ENCODE results near the gene PLEKHM3.

The PLEKHM3 gene

DNA sequence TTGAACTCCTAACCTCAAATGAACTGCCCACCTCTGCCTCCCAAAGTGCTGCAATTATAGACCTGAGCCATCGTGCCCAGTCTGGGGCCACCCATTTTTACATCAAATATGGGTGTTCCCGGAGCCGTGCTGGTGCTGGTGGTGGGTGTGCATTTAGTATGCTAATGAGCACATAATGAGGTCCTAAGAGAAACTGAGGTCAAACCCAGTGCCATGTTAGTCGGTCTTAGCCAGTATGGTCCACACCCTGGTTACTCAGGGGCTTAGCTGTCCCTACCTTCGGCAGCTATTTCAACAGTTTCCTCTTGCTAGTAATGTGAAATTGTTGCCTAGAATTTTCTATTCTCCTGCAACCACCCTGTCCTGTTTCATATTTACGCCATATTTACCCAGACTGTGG lies 217.2 kb downstream of the PLEKHM3 start:
- DNase-seq (ENCODE audit: insufficient read length, low spot score) (no peak), FAIRE-seq (no peak)
- TF ChIP-seq TAF1 (IDR thresholded peaks at IDR 0.05; ENCODE audit: low read depth, low read length) (no peak), SPI1 (IDR thresholded peaks at IDR 0.05; ENCODE audit: low read depth, low read length) (no peak), POLR2A (IDR thresholded peaks at IDR 0.05; ENCODE audit: low read depth, low read length) (no peak), POLR2AphosphoS5 (IDR thresholded peaks at IDR 0.05; ENCODE audit: low read depth, low read length) (no peak)

DNA sequence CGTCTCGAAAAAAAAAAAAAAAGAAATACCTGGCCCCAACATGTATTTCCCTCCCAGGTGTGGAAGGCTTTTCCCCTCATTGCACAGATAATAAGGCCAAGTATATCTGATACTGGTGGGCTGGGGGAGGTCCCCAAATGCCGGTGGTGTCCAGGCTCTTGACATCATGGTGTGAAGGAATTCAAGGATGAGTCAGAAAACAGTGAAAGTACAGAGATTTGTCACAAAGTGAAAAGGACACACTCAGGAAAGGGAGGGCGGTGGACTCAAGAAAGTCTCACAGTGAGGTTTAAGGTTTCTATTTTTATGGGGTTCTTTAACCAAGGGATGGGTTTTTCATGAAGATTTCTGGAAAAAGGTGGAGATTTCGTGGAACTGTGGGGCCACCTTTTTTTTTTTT lies 217.8 kb downstream of the PLEKHM3 start:
- no peak for FAIRE-seq
- DNase-seq (ENCODE audit: insufficient read length, low spot score), result peak; percentile 30
- TF ChIP-seq PAX5 (IDR thresholded peaks at IDR 0.05; ENCODE audit: insufficient read depth, low read length, severe bottlenecking), result no peak
- no peak for TF ChIP-seq SPI1 (IDR thresholded peaks at IDR 0.05; ENCODE audit: low read depth, low read length)
- TF ChIP-seq POU2F2 (IDR thresholded peaks at IDR 0.05; ENCODE audit: low read depth, low read length), result no peak
- no peak for TF ChIP-seq TAF1 (IDR thresholded peaks at IDR 0.05; ENCODE audit: low read depth, low read length)
- TF ChIP-seq POLR2A (IDR thresholded peaks at IDR 0.05; ENCODE audit: low read depth, low read length), result no peak
- TF ChIP-seq POLR2AphosphoS5 (IDR thresholded peaks at IDR 0.05; ENCODE audit: low read depth, low read length), result no peak

DNA sequence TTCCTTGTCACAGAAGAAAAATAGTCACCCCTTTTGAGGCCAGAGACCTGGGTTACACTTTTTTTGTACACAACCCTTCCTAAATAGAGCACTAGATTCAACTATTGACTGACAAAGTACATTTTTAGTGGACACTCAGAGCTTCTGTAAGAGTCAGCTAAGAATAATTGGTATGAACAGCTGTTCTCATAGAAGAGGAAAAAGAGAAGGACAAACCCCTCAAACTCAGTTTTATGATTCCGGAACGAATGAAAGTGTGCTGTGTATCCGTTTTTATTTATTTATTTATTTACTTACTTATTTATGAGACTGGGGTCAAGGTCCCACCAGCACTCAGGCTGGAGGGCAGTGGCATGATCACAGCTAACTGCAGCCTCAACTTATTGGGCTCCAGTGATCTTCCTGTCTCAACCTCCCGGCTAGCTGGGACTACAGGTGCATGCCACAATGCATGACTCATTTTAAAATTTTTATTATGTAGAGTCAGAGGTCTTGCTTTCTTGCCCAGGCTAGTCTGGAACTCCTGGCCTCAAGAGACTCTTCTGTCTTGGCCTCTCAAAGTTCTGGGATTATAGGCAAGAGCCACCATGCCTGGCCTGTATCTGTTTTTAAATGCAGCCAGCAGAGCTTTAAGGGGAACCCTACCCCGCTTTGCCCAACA lies 219.6 kb downstream of the PLEKHM3 start:
- no peak for FAIRE-seq
- TF ChIP-seq POU2F2 (IDR thresholded peaks at IDR 0.05; ENCODE audit: low read depth, low read length) (no peak), POLR2AphosphoS5 (IDR thresholded peaks at IDR 0.05; ENCODE audit: low read depth, low read length) (no peak), POLR2A (IDR thresholded peaks at IDR 0.05; ENCODE audit: low read depth, low read length) (no peak)
- DNase-seq (ENCODE audit: insufficient read length, low spot score), result no peak

DNA sequence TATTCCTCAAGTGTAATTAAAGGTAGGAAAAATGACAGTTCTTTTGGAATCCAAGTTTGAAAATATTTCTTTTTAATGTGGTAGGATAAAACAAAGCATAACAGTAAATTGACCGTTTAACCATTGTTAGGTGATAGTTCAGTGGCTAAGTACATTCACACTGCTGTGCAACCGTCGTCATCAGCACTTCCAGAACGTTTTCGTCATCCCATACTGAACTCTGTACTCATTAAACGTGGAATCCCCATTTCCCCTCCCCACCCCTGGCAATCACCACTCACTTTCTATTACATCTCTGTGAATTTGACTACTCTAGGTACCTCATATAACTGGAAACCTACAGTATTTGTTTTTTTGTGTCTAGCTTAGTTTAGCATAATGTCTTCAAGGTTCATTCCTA lies 222.7 kb downstream of the PLEKHM3 start:
- no peak for TF ChIP-seq TAF1 (IDR thresholded peaks at IDR 0.05; ENCODE audit: low read depth, low read length)
- TF ChIP-seq POU2F2 (IDR thresholded peaks at IDR 0.05; ENCODE audit: low read depth, low read length), result no peak
- peak; percentile 23 for FAIRE-seq
- DNase-seq (ENCODE audit: insufficient read length, low spot score), result no peak

DNA sequence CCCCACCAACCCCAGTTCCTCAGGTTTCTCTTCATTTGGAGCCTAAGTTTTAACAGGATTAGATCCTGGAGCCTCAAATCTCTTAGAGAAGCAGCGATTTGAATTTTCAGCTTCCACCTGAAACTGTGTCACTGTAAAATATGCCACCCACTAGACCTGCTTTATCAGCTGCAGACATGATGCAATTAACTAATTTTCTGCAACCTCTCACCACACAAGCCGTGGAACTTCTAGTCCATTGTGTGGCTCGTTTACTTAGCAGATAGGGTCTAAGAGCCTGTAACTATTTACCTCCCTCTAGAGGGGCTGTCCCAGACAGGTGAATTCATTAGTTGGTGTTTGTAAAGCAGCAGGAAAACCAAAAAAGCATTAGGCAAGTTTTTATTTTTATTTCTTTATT lies 224.1 kb downstream of the PLEKHM3 start:
- no peak for FAIRE-seq
- DNase-seq (ENCODE audit: insufficient read length, low spot score), result no peak

DNA sequence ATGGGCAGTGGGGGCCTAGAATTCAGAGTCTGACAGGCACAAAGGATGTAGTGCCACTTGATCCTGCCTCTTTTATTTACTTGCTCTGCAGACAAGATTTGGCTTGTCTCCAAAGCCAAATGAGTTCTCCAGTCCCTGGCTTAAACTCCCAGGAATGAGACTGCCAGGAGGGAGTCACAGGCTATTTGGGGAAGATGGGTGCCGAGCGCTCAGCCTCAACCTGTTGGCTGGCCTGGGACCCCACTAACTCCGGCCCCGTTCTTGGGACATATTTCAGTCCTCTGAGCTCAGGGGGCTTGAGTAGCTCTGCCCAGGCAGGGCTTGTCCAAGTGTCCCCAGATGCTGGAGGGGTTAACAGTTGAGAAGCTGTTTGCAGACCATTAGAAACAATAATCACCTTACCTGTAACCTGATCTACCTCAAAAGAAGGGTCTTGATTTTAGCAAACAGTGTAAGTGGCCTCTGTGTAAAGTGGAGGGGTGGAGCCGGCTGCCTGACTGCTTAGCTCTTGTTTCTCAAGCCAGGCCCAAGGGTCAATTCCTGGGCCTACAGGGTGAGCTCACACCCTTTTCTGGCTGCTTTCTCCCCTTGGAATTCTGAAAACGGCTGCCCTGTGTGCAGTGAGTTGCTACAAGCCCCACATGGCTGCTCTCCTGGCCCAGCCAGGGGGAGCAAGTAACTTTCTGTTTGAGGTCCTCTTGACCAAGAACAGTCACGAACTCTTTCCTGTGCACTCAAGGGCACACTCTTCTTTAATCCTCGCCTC lies 228.6 kb downstream of the PLEKHM3 start:
- TF ChIP-seq TAF1 (IDR thresholded peaks at IDR 0.05; ENCODE audit: low read depth, low read length) (no peak), POLR2AphosphoS5 (IDR thresholded peaks at IDR 0.05; ENCODE audit: low read depth, low read length) (no peak), POLR2A (IDR thresholded peaks at IDR 0.05; ENCODE audit: low read depth, low read length) (no peak), POU2F2 (IDR thresholded peaks at IDR 0.05; ENCODE audit: low read depth, low read length) (no peak), PAX5 (IDR thresholded peaks at IDR 0.05; ENCODE audit: insufficient read depth, low read length, severe bottlenecking) (no peak), SPI1 (IDR thresholded peaks at IDR 0.05; ENCODE audit: low read depth, low read length) (no peak)
- DNase-seq (ENCODE audit: insufficient read length, low spot score) (no peak), FAIRE-seq (no peak)

More for the DNA sequence above, 224.1 kb downstream of the PLEKHM3 start:
- TF ChIP-seq PAX5 (IDR thresholded peaks at IDR 0.05; ENCODE audit: insufficient read depth, low read length, severe bottlenecking) (no peak), TAF1 (IDR thresholded peaks at IDR 0.05; ENCODE audit: low read depth, low read length) (no peak), POU2F2 (IDR thresholded peaks at IDR 0.05; ENCODE audit: low read depth, low read length) (no peak), SPI1 (IDR thresholded peaks at IDR 0.05; ENCODE audit: low read depth, low read length) (no peak), POLR2AphosphoS5 (IDR thresholded peaks at IDR 0.05; ENCODE audit: low read depth, low read length) (no peak), POLR2A (IDR thresholded peaks at IDR 0.05; ENCODE audit: low read depth, low read length) (no peak)

DNA sequence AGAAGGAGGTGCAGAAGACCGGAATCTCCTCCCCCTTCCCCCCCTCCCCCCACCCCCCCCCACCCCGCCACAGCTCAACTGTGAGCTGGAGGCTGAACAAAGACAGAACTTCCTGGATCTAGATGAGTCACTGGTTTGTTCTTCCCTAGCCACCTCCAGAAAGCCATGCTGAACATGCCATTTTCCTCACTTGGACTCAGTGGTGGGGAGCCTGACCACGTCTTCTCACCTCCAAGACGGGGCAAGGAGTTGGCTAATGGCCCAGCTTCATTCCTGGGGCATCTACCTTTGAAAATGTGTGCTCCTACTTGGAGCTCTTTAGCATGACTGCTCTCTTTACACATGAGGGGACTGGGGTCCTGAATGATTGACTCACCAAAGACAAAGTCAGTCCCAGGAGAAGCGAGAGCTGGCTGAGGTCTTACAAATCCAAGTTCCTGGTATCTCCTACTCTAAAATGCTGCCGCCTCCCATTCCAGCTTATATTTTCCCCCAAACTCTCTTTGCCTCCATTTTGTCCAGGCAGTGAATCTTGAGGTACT lies 233.0 kb downstream of the PLEKHM3 start:
- FAIRE-seq (no peak), DNase-seq (ENCODE audit: insufficient read length, low spot score) (no peak)
- TF ChIP-seq POLR2AphosphoS5 (IDR thresholded peaks at IDR 0.05; ENCODE audit: low read depth, low read length) (no peak), POU2F2 (IDR thresholded peaks at IDR 0.05; ENCODE audit: low read depth, low read length) (no peak), PAX5 (IDR thresholded peaks at IDR 0.05; ENCODE audit: insufficient read depth, low read length, severe bottlenecking) (no peak), SPI1 (IDR thresholded peaks at IDR 0.05; ENCODE audit: low read depth, low read length) (no peak), TAF1 (IDR thresholded peaks at IDR 0.05; ENCODE audit: low read depth, low read length) (no peak)

DNA sequence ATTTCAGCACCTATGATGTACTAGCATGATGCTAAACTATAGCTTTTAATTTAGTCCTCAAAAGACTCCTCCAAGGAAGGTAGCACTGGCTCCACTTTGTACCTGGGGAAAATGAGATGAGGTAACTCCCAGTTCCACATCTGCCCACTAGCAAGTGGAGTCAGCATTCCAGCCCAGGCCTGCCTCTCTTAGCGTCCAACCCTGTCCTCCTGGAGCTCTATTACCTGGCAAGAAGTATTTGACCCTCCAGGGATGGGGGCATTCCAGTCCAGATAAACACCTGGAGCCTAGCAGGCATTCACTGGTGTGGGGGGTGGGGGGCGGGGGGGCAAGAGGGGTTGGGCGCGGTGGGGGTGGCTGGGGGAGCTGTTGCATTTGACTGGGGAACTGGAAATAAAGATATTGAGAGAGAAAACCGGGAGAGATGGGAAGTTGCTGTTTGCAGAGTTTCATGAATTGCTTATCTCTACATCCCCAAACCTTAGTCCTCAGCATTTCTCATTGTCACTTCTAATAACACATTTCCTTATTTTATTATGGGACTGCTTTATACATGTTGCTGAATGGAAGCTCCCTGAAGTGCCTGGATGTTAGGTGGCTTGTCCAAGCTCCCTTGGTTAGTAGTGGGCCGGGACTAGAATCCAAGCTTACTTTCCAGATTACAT lies 233.6 kb downstream of the PLEKHM3 start:
- DNase-seq (ENCODE audit: insufficient read length, low spot score), result no peak
- FAIRE-seq, result no peak
- TF ChIP-seq TAF1 (IDR thresholded peaks at IDR 0.05; ENCODE audit: low read depth, low read length) (no peak), PAX5 (IDR thresholded peaks at IDR 0.05; ENCODE audit: insufficient read depth, low read length, severe bottlenecking) (no peak), POU2F2 (IDR thresholded peaks at IDR 0.05; ENCODE audit: low read depth, low read length) (no peak), SPI1 (IDR thresholded peaks at IDR 0.05; ENCODE audit: low read depth, low read length) (no peak), POLR2A (IDR thresholded peaks at IDR 0.05; ENCODE audit: low read depth, low read length) (no peak), POLR2AphosphoS5 (IDR thresholded peaks at IDR 0.05; ENCODE audit: low read depth, low read length) (no peak)

DNA sequence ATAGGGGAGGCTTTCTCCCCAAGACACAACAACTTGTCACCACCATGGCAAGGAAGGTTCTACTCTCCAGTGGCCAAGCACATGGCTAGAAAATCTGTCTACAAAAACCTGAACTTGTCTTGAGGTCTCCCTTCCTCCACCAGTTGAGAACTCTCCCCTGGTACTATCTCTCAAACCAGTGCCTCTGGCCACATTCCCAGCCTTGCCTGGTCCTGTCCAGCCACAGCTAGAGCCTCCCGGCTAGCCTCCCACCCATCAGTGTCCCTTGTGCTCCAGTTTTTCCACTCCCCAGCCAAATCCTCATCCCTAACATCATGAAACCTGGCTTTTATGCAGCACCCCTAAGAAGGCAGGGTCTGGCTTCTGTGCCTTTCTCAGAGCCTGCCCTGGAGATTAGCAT lies 234.4 kb downstream of the PLEKHM3 start:
- DNase-seq (ENCODE audit: insufficient read length, low spot score) (no peak), FAIRE-seq (no peak)
- TF ChIP-seq POU2F2 (IDR thresholded peaks at IDR 0.05; ENCODE audit: low read depth, low read length) (no peak), POLR2A (IDR thresholded peaks at IDR 0.05; ENCODE audit: low read depth, low read length) (no peak), SPI1 (IDR thresholded peaks at IDR 0.05; ENCODE audit: low read depth, low read length) (no peak), POLR2AphosphoS5 (IDR thresholded peaks at IDR 0.05; ENCODE audit: low read depth, low read length) (no peak), PAX5 (IDR thresholded peaks at IDR 0.05; ENCODE audit: insufficient read depth, low read length, severe bottlenecking) (no peak), TAF1 (IDR thresholded peaks at IDR 0.05; ENCODE audit: low read depth, low read length) (no peak)

Measured in GM12891 (cell line).